ENCODE measurements around the gene ZNF280C.
"Not testable (repeated sequence)": the region's sequence is repeated elsewhere in the genome, so short reads cannot be mapped to it uniquely, and the experiment has no call there.

ZNF280C gene

GRCh38 chrX:130261296-130261893 lies 7.3 kb downstream of the ZNF280C start:
- no peak for DNase-seq (ENCODE audit: low read depth)

- DNase-seq (ENCODE audit: low read depth) = no peak
These were observed 8.4 kb downstream of the ZNF280C start for GRCh38 chrX:130260316-130260715.

- DNase-seq (ENCODE audit: low read depth) = no peak
These were observed 14.8 kb downstream of the ZNF280C start for GRCh38 chrX:130253916-130254315.

- DNase-seq (ENCODE audit: low read depth) = no peak
These were observed 17.0 kb downstream of the ZNF280C start for GRCh38 chrX:130251671-130252070.

DNA sequence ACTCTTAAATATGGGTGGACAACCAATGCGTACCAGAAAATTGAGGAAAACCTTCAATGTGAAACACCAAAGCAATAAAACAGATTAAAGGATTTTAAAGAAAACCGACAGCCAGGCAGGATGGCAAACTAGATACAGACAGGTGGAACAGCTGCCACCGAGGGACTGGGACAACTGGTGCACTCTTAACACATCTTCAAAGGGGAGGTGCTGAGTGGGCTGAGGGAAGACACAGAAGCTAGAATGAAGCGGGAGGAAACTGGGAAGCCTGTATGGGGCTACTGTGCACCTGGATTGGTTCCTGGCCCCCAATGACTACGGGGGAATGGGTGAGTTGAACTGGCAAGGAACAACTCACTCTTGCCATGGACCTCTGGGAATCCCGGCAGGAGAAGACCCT lies 20.7 kb downstream of the ZNF280C start:
- DNase-seq (ENCODE audit: low read depth) = no peak

GRCh38 chrX:130246084-130246483 lies 22.6 kb downstream of the ZNF280C start:
- DNase-seq (ENCODE audit: low read depth) = no peak

- DNase-seq (ENCODE audit: low read depth) = peak; percentile 83
These were observed 23.3 kb downstream of the ZNF280C start for GRCh38 chrX:130245441-130245840.

DNA sequence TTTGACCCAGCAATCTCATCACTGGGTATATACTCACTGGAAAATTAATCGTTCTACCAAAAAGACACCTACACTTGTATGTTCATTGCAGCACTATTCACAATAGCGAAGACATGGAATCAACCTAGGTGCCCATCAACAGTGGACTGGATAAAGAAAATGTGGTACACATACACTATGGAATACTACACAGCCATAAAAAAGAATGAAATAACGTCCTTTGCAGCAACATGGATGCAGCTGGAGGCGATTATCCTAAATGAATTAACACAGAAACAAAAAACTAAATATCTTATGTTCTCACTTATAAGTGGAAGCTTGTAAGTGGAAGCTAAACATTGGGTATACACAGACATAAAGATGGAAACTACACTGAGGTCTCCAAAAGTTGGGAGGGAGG lies 37.5 kb downstream of the ZNF280C start:
- DNase-seq (ENCODE audit: low read depth) = not testable (repeated sequence)

- no peak for DNase-seq (ENCODE audit: low read depth)
These were observed 39.8 kb downstream of the ZNF280C start for GRCh38 chrX:130228871-130229270.

DNA sequence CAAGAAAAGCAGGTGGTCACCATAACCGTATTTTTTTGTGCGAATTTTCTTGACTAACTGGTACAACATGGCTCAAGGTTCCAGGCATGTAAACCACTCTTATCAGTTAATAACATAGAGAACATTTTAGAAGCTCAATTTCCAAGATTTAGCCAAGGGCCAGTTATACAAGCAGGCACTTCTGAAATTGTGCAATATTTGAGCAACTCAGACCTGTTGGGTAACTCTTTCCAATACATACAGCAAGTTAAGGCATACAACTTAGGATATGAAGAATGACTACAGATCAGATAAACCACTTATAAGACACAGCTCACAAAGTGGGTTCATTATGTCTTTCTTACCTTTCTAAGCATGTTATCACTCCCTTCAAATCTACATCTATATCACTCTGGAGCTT lies 43.9 kb downstream of the ZNF280C start:
- DNase-seq (ENCODE audit: low read depth) = no peak

- DNase-seq (ENCODE audit: low read depth) = no peak
These were observed 52.4 kb downstream of the ZNF280C start for GRCh38 chrX:130216320-130216719.

GRCh38 chrX:130213376-130213775 lies 55.3 kb downstream of the ZNF280C start:
- no peak for DNase-seq (ENCODE audit: low read depth)

DNA sequence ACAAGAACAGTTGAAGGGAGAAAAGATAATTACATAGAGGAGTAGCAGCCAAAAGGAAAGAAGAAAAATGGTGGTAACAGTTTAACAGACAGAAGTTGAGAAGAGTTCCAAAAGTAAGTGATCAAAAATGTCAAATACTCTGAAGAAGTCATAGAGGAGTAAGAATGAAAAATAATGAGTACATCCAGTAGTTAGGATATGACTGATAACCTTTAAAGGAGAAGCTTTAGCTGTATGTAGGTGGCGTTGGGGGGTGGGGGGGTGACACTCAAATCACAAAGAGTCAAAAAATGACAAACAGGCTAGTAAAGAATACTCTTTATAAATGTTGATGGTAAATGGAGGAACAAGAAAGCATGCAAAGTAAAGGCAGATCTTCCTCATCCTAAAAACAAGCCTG lies 56.3 kb downstream of the ZNF280C start:
- DNase-seq (ENCODE audit: low read depth) = no peak

DNA sequence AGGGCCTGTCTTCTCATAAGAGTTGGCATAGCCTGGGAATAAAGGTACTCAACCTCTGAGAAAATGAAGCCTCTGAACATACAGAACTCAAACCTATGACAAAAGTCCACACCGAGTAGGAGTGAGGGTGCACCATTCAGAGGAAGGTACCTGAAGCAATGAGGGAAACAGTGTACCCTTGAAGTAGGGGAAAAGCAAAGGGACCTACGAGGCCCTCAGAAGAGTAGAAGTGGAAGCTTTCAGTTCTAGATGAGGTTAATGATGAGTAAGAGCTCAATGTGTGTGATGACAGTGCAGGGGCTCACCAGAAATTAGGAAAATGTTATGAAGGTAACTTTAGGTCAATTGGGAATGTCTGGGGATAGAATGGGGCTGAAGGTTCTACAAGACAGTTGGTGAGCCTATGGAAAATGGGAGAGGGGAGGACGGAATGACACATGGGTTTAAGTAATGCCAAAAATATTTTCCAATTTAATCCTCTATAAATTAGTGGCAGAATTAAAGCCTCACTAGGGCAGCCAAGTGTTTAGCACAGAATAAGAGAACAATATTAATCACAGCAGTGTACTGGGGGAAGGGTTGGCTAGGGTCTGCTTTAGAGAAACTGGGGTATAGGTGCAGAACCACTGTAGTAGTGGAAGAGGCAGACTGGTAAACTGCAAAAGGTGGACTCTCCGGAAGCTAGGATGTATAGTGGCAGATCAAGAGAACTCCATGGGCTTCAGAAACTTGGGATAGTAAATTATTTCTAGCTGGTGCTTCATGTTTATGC lies 57.1 kb downstream of the ZNF280C start:
- DNase-seq (ENCODE audit: low read depth) = no peak

- DNase-seq (ENCODE audit: low read depth) = no peak
These were observed 64.1 kb downstream of the ZNF280C start for GRCh38 chrX:130204647-130205046.

DNA sequence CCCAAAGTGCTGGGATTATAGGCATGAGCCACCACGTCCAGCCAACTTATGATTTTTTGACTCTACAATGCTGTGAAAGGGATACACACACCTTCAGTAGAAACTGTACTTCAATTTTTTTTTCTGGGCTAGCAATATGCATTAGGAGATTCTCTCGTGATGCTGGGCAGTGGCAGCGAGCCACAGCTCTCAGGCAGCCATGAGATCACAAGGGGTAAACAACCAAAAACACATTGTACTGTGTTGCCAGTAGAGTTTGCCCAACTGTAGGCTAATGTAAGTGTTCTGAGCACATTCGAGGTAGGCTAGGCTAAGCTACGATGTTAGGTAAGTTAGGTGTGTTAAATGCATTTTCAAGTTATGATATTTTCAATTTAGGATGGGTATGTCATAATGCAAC lies 71.2 kb downstream of the ZNF280C start:
- no peak for DNase-seq (ENCODE audit: low read depth)

DNA sequence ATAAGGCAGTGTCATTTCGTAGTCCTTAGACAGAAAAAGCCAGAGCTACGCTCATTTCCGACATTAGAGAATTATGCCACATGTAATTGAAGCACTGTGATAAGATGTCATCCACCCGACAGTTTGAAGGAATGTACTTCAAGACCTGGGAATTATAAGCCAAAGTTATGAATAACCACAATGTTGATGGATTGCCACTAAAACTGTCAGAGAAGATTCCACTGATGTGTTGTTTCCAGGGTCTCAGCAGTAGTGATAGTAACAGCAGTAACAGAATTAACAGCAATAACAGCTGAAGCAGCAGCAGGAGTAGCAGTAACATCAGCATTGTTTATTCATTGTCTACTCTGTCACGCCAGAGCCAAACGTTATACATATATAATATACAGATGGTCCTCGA lies 72.2 kb downstream of the ZNF280C start:
- no peak for DNase-seq (ENCODE audit: low read depth)

- DNase-seq (ENCODE audit: low read depth) = no peak
These were observed 77.9 kb downstream of the ZNF280C start for GRCh38 chrX:130190801-130191200.

- DNase-seq (ENCODE audit: low read depth) = no peak
These were observed 82.0 kb downstream of the ZNF280C start for GRCh38 chrX:130186651-130187050.

- no peak for DNase-seq (ENCODE audit: low read depth)
These were observed 83.8 kb downstream of the ZNF280C start for GRCh38 chrX:130184857-130185256.

- no peak for DNase-seq (ENCODE audit: low read depth)
These were observed 84.5 kb downstream of the ZNF280C start for GRCh38 chrX:130184168-130184567.

- no peak for DNase-seq (ENCODE audit: low read depth)
These were observed 89.0 kb downstream of the ZNF280C start for GRCh38 chrX:130179579-130180215.

DNA sequence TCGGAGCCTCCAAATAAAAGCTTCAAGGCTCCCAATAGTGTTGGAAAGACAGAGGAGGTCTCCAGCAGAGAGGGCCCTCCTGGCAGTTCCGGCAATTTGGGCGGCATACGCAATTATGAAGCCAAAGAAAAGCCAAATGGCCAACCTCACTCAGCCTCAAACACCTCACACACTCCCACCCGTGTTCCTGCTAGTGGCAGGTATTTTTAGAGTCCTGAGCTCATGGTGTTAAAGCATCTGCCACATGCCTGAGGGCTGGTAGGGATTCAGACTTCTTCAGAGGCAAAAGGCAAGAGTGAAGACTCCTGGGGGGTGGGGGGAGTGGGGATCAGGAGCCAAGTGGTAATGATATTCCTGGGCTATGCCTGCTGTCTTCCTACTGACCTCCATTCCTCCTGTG lies 89.5 kb downstream of the ZNF280C start:
- no peak for DNase-seq (ENCODE audit: low read depth)
